Measurements from ENCODE around the gene PRPF40A.
A peak's percentile ranks its signal among the peaks of the same experiment; 100 is the strongest.

Gene PRPF40A

DNA sequence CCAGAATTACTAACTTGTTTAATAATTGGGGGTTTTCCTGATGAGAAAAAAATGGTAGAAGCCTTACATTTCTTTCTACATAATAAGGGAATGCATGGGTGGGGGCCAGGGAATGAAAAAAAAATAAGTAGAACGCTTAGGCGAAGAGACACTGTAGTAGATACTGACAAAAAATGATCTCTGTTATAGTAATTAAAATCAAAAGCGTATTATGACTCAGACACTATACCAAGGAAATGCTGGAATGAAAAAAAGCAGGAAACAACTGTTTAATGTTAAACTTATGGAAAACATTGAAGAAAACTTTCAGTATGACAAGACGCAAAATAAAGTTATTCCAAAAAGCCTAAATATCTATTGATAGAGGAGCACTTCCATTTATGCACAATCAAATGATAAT, 42.9 kb downstream of the PRPF40A start:
- ATAC-seq, result peak; percentile 56; the same call in 1 of the 3 replicates

GRCh38 chr2:152664725-152665124, 52.5 kb downstream of the PRPF40A start:
- ATAC-seq, result no peak
- TF ChIP-seq GLIS3 (CRISPR knock-in tag; IDR thresholded peaks at IDR 0.05) (no peak), ARNTL (CRISPR knock-in tag; IDR thresholded peaks at IDR 0.05; ENCODE audit: borderline replicate concordance, low read depth) (no peak), CSDC2 (CRISPR knock-in tag; IDR thresholded peaks at IDR 0.05) (no peak), ZNF70 (CRISPR knock-in tag; IDR thresholded peaks at IDR 0.05) (no peak), OSR1 (CRISPR knock-in tag; IDR thresholded peaks at IDR 0.05) (no peak), ZNF8 (CRISPR knock-in tag; IDR thresholded peaks at IDR 0.05) (no peak), POU6F1 (CRISPR knock-in tag; IDR thresholded peaks at IDR 0.05; ENCODE audit: borderline replicate concordance, low read depth) (no peak), TCF4 (CRISPR knock-in tag; IDR thresholded peaks at IDR 0.05; ENCODE audit: borderline replicate concordance) (no peak), PPARA (CRISPR knock-in tag; IDR thresholded peaks at IDR 0.05; ENCODE audit: borderline replicate concordance) (no peak), ISL1 (CRISPR knock-in tag; IDR thresholded peaks at IDR 0.05) (no peak), RARB (CRISPR knock-in tag; IDR thresholded peaks at IDR 0.05) (no peak), TOX (CRISPR knock-in tag; IDR thresholded peaks at IDR 0.05; ENCODE audit: borderline replicate concordance) (no peak), TSHZ2 (CRISPR knock-in tag; IDR thresholded peaks at IDR 0.05) (no peak), BACH2 (CRISPR knock-in tag; IDR thresholded peaks at IDR 0.05; ENCODE audit: borderline replicate concordance) (no peak)
- TF ChIP-seq, protein P1, sequence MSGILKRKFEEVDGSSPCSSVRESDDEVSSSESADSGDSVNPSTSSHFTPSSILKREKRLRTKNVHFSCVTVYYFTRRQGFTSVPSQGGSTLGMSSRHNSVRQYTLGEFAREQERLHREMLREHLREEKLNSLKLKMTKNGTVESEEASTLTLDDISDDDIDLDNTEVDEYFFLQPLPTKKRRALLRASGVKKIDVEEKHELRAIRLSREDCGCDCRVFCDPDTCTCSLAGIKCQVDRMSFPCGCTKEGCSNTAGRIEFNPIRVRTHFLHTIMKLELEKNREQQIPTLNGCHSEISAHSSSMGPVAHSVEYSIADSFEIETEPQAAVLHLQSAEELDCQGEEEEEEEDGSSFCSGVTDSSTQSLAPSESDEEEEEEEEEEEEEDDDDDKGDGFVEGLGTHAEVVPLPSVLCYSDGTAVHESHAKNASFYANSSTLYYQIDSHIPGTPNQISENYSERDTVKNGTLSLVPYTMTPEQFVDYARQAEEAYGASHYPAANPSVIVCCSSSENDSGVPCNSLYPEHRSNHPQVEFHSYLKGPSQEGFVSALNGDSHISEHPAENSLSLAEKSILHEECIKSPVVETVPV (CRISPR knock-in tag; IDR thresholded peaks at IDR 0.05), result no peak

More for the DNA sequence above, 42.9 kb downstream of the PRPF40A start:
- TF ChIP-seq TCF4 (CRISPR knock-in tag; IDR thresholded peaks at IDR 0.05; ENCODE audit: borderline replicate concordance), result no peak
- TF ChIP-seq OSR1 (CRISPR knock-in tag; IDR thresholded peaks at IDR 0.05), result no peak
- no peak for TF ChIP-seq ZNF70 (CRISPR knock-in tag; IDR thresholded peaks at IDR 0.05)
- TF ChIP-seq CSDC2 (CRISPR knock-in tag; IDR thresholded peaks at IDR 0.05), result no peak
- no peak for TF ChIP-seq ZFP3 (CRISPR knock-in tag; IDR thresholded peaks at IDR 0.05)
- TF ChIP-seq, protein P1 (CRISPR knock-in tag; IDR thresholded peaks at IDR 0.05), result no peak
- TF ChIP-seq ZNF8 (CRISPR knock-in tag; IDR thresholded peaks at IDR 0.05), result no peak
- no peak for TF ChIP-seq ZNF565 (CRISPR knock-in tag; conservative IDR thresholded peaks at IDR 0.05; ENCODE audit: low read depth)
- no peak for TF ChIP-seq ISL1 (CRISPR knock-in tag; IDR thresholded peaks at IDR 0.05)
- TF ChIP-seq ARNTL (CRISPR knock-in tag; IDR thresholded peaks at IDR 0.05; ENCODE audit: borderline replicate concordance, low read depth), result no peak
- no peak for TF ChIP-seq PATZ1 (CRISPR knock-in tag; IDR thresholded peaks at IDR 0.05; ENCODE audit: borderline replicate concordance)
- TF ChIP-seq TSHZ2 (CRISPR knock-in tag; IDR thresholded peaks at IDR 0.05), result no peak
